K562 (cell line): Measurements from ENCODE around the gene BICDL1. TPM values are rescaled to one million over a fixed set of nuclear protein-coding genes. Genes with fewer than 3 reads are reported as not detected.

Source experiments
- ATAC-seq: fragments of 200-7000 bp; cut with Tn5 transposase; 3 replicates; pipeline ENCODE4 v1.9.1; 2020; ENCODE audit warnings: moderate library complexity
- BruUV-seq: library from RNA; stranded (reverse); fragments of 400-500 nt; replicated peaks from 2 replicates; lab custom pipeline; 2021; lab: Mats Ljungman, UMichigan
- CTCF ChIA-PET: fragments of 300-600 bp; formaldehyde crosslinking; extraction: SDS; loops from one replicate; lab custom pipeline; 2021; ENCODE audit warnings: low intra/inter-chr PET ratio; lab: Yijun Ruan, JAX
- POLR2A ChIA-PET: fragments of 300-600, 350-650 bp; sonication (Branson Sonifier 250); formaldehyde crosslinking; extraction: SDS; loops from one replicate; lab custom pipeline; 2021; ENCODE audit warnings: antibody characterized with exemption, inconsistent platforms; lab: Yijun Ruan, JAX
- DNase-seq, 4 experiments: peaks; one replicate each; pipeline versions ENCODE4 v3.0.0 to v3.0.0-alpha.2; 2011 to 2018; ENCODE audit warnings: low spot score in 3 of 4, mixed read lengths in 3 of 4; ENCODE audit errors: extremely low read depth in 1 of 4
- FAIRE-seq: peaks from 2 replicates; lab custom pipeline; 2011; peaks lifted over from hg19 to GRCh38; lab: Jason Lieb, UNC
- H2AFZ ChIP-seq: 2 replicates; pipeline ENCODE4 v1.6.0; 2011; ENCODE audit warnings: low read depth, low read length, control low read depth, inconsistent platforms
- H3K27ac ChIP-seq: fragments of 200-600 bp; 3 replicates; pipeline ENCODE4 v1.8.0; 2011; ENCODE audit warnings: low read depth, mild to moderate bottlenecking, control low read depth, inconsistent platforms, low read length, moderate library complexity, mixed read lengths; ENCODE audit errors: extremely low read depth
- H3K27me3 ChIP-seq, 2 experiments: fragments of 300-600 bp in 1 of 2; 2 replicates in 1 of 2; 3 replicates in 1 of 2; pipeline versions ENCODE4 v1.6.0 to v1.8.0; 2011; ENCODE audit warnings: inconsistent platforms in 2 of 2, low read length in 2 of 2, mild to moderate bottlenecking in 1 of 2, mixed read lengths in 1 of 2, moderate library complexity in 1 of 2; ENCODE audit not compliant: control insufficient read depth in 2 of 2, insufficient read depth in 2 of 2
- H3K36me3 ChIP-seq: fragments of 300-600 bp; 3 replicates; pipeline ENCODE4 v1.8.0; 2011; ENCODE audit warnings: mild to moderate bottlenecking, low read length, inconsistent platforms; ENCODE audit not compliant: control insufficient read depth, insufficient read depth
- H3K4me1 ChIP-seq, 2 experiments: fragments of 200-600 bp in 1 of 2; replicated peaks in 1 of 2; 2 replicates in 1 of 2; 3 replicates in 1 of 2; pipeline versions ENCODE4 v1.5.1 to v1.8.0; 2011; ENCODE audit warnings: inconsistent platforms in 2 of 2, low read length in 2 of 2, mild to moderate bottlenecking in 1 of 2, mixed read lengths in 1 of 2, moderate library complexity in 1 of 2; ENCODE audit not compliant: control insufficient read depth in 2 of 2, insufficient read depth in 2 of 2
- H3K4me2 ChIP-seq: 2 replicates; pipeline ENCODE4 v1.6.1; 2011; ENCODE audit warnings: low read length, control low read depth, inconsistent platforms, mixed read lengths; ENCODE audit not compliant: insufficient read depth
- H3K4me3 ChIP-seq: fragments of 200-600 bp; sonication (generic), shearing (Covaris generic); 2 replicates; pipeline ENCODE4 v1.5.1; 2016; ENCODE audit warnings: control low read depth, inconsistent platforms
- H3K79me2 ChIP-seq: fragments of 200-600 bp; 3 replicates; pipeline ENCODE4 v1.8.0; 2011; ENCODE audit warnings: low read length, inconsistent platforms; ENCODE audit not compliant: control insufficient read depth, insufficient read depth
- H3K9ac ChIP-seq, 2 experiments: 2 replicates each; pipeline versions ENCODE4 v1.6.0 to v1.6.1; 2011; ENCODE audit warnings: low read depth in 2 of 2, low read length in 2 of 2, control low read depth in 1 of 2, inconsistent platforms in 1 of 2, mild to moderate bottlenecking in 1 of 2, mixed read lengths in 1 of 2; ENCODE audit not compliant: insufficient read depth in 1 of 2
- H3K9me1 ChIP-seq: one replicate; pipeline ENCODE4 v1.6.0; 2011; ENCODE audit warnings: inconsistent platforms, mild to moderate bottlenecking, low read length, moderate library complexity; ENCODE audit not compliant: control insufficient read depth, insufficient read depth
- H3K9me3 ChIP-seq: replicated peaks from 2 replicates; pipeline ENCODE4 v1.5.1; 2011; ENCODE audit warnings: low read depth, low read length, inconsistent platforms; ENCODE audit not compliant: control insufficient read depth, insufficient read depth
- H4K20me1 ChIP-seq: replicated peaks from 2 replicates; pipeline ENCODE4 v1.6.1; 2011; ENCODE audit warnings: low read length, inconsistent platforms, mixed read lengths; ENCODE audit not compliant: control insufficient read depth, insufficient read depth
- AFF1 ChIP-seq, 2 experiments: fragments of 450-650 bp; IDR thresholded peaks; 2 replicates each; pipeline ENCODE4 v1.6.1; 2018; ENCODE audit warnings: mild to moderate bottlenecking in 2 of 2, low read depth in 1 of 2; ENCODE audit not compliant: partially characterized antibody in 2 of 2
- BACH1 ChIP-seq: fragments of 200-800 bp; sonication (Bioruptor generic); IDR thresholded peaks from 2 replicates; pipeline ENCODE4 v1.6.1; 2016; ENCODE audit warnings: missing genetic modification characterization, missing compliant biosample characterization
- CHCHD3 ChIP-seq: fragments of 250-450 bp; sonication (Bioruptor Pico); IDR thresholded peaks from 2 replicates; pipeline ENCODE4 v2.1.2; 2022; ENCODE audit warnings: mild to moderate bottlenecking
- GATAD2A ChIP-seq: fragments of 450-650 bp; IDR thresholded peaks from 2 replicates; pipeline ENCODE4 v1.6.1; 2017
- WGBS: fragments of 100-300 bp; shearing (Covaris generic); methylation state at CpG from one replicate; pipeline ENCODE4 v1.1.6; 2016; ENCODE audit warnings: low coverage, mixed read lengths; ENCODE audit not compliant: insufficient coverage; ENCODE audit errors: missing lambda C conversion rate; 5-methylcytosine and 5-hydroxymethylcytosine counted together
- in situ Hi-C: fragments of 300-500 bp; cut with MboI; formaldehyde crosslinking; loops from 4 replicates; pipeline ENCODE4 v1.15.0; 2018; ENCODE audit warnings: inconsistent platforms, mixed read lengths
- intact Hi-C: fragments of 100-400 bp; cut with micrococcal nuclease; formaldehyde crosslinking; loops from 2 replicates; pipeline ENCODE4 v1.14.2; 2022
- polyA plus RNA-seq, 8 experiments: library from polyadenylated mRNA; depleted of rRNA in 4 of 8; stranded (reverse) in 5 of 8; unstranded in 3 of 8; fragments of >200 nt; fragmentation: Nextera tagmentation in 2 of 8; fragmentation: Illumina TruSeq in 1 of 8; extraction: Ambion mirVana in 2 of 8; extraction: Trizol in 1 of 8; gene quantifications; 2 replicates each; pipeline versions ENCODE4 v1.2.1 to v1.2.3, GENCODE V29; 2011 to 2014; ENCODE audit warnings: inconsistent platforms in 1 of 8, missing spikeins in 1 of 8
- total RNA-seq, 7 experiments: library from RNA; depleted of rRNA in 6 of 7; stranded (reverse); fragments of >200 nt in 6 of 7; fragmentation: Illumina TruSeq in 2 of 7; extraction: Trizol in 2 of 7; gene quantifications; 2 replicates each; pipeline versions ENCODE4 v1.2.1 to v1.2.3, GENCODE V29; 2011 to 2021; ENCODE audit warnings: low replicate concordance in 1 of 7
- TF ChIP-seq, protein P1 (sequence below), 3 experiments: fragments of 200-800 bp in 1 of 3; fragments of 250-450 bp in 1 of 3; fragments of 450-650 bp in 1 of 3; sonication (Bioruptor Pico) in 1 of 3; sonication (Bioruptor generic) in 1 of 3; formaldehyde crosslinking in 1 of 3; IDR thresholded peaks; 2 replicates each; pipeline versions ENCODE4 v1.6.1 to v1.8.0; 2016 to 2022; ENCODE audit warnings: mild to moderate bottlenecking in 2 of 3, missing genetic modification characterization in 2 of 3, missing compliant biosample characterization in 1 of 3, moderate library complexity in 1 of 3
- TF ChIP-seq, protein P2 (sequence below): sonication (generic); IDR thresholded peaks from 2 replicates; pipeline ENCODE4 v1.6.1; 2016
- TF ChIP-seq, protein P3 (sequence below): fragments of 250-450 bp; sonication (Bioruptor Pico); IDR thresholded peaks from 2 replicates; pipeline ENCODE4 v1.9.0; 2021; ENCODE audit warnings: mild to moderate bottlenecking, inconsistent platforms

The BICDL1 gene
- total and polyA plus RNA-seq, 9 of the 15 experiments (the other 6 are each of a cell fraction or from before 2014, with no cell fraction given): 0.06 to 2.0 (median 0.58) TPM

GRCh38 chr12:120049426-120049825, 60.4 kb downstream of the BICDL1 start:
- no TSS peak for BruUV-seq
- Histone ChIP-seq H3K9me3 (no peaks in the 10 kb centered on the region; the same call in 1 of the 2 replicates), H3K27ac (no peak overlapping the region), H2AFZ (no peak overlapping the region), H3K27me3 (peaks cover 6 to 20% of the 10 kb centered on the region in 2 experiments; a peak in 3 of 5 replicates), H3K4me3 (no peak overlapping the region), H3K4me2 (no peak overlapping the region), H3K9me1 (no peaks in the 10 kb centered on the region), H4K20me1 (no peaks in the 10 kb centered on the region), H3K4me1 (no peaks in the 10 kb centered on the region), H3K79me2 (no peaks in the 10 kb centered on the region), H3K36me3 (no peaks in the 10 kb centered on the region), H3K9ac (no peak overlapping the region)
- FAIRE-seq (no peak), ATAC-seq (no peak), DNase-seq (no peak)
- intact Hi-C loops: no loop called here
- WGBS: 0% methylated on average over 6 of the region's 6 CpGs
- ChIA-PET CTCF (no interaction called here), POLR2A (interaction anchor here (0.6 kb wide), 1 partner anchor 133 kb away, joined by 3 read pairs; no protein-coding TSS in a partner anchor)
- in situ Hi-C loops: no loop called here
- no peak for TF ChIP-seq AFF1 (IDR thresholded peaks at IDR 0.05; ENCODE audit: low read depth in 1 of 2, partially characterized antibody in 2 of 2)
- TF ChIP-seq, protein P1, sequence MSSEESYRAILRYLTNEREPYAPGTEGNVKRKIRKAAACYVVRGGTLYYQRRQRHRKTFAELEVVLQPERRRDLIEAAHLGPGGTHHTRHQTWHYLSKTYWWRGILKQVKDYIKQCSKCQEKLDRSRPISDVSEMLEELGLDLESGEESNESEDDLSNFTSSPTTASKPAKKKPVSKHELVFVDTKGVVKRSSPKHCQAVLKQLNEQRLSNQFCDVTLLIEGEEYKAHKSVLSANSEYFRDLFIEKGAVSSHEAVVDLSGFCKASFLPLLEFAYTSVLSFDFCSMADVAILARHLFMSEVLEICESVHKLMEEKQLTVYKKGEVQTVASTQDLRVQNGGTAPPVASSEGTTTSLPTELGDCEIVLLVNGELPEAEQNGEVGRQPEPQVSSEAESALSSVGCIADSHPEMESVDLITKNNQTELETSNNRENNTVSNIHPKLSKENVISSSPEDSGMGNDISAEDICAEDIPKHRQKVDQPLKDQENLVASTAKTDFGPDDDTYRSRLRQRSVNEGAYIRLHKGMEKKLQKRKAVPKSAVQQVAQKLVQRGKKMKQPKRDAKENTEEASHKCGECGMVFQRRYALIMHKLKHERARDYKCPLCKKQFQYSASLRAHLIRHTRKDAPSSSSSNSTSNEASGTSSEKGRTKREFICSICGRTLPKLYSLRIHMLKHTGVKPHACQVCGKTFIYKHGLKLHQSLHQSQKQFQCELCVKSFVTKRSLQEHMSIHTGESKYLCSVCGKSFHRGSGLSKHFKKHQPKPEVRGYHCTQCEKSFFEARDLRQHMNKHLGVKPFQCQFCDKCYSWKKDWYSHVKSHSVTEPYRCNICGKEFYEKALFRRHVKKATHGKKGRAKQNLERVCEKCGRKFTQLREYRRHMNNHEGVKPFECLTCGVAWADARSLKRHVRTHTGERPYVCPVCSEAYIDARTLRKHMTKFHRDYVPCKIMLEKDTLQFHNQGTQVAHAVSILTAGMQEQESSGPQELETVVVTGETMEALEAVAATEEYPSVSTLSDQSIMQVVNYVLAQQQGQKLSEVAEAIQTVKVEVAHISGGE (CRISPR knock-in tag; IDR thresholded peaks at IDR 0.05): no peak
- TF ChIP-seq, protein P2, sequence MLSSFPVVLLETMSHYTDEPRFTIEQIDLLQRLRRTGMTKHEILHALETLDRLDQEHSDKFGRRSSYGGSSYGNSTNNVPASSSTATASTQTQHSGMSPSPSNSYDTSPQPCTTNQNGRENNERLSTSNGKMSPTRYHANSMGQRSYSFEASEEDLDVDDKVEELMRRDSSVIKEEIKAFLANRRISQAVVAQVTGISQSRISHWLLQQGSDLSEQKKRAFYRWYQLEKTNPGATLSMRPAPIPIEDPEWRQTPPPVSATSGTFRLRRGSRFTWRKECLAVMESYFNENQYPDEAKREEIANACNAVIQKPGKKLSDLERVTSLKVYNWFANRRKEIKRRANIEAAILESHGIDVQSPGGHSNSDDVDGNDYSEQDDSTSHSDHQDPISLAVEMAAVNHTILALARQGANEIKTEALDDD: no peak
- TF ChIP-seq BACH1: no peak
- no peak for TF ChIP-seq GATAD2A
- TF ChIP-seq, protein P3, sequence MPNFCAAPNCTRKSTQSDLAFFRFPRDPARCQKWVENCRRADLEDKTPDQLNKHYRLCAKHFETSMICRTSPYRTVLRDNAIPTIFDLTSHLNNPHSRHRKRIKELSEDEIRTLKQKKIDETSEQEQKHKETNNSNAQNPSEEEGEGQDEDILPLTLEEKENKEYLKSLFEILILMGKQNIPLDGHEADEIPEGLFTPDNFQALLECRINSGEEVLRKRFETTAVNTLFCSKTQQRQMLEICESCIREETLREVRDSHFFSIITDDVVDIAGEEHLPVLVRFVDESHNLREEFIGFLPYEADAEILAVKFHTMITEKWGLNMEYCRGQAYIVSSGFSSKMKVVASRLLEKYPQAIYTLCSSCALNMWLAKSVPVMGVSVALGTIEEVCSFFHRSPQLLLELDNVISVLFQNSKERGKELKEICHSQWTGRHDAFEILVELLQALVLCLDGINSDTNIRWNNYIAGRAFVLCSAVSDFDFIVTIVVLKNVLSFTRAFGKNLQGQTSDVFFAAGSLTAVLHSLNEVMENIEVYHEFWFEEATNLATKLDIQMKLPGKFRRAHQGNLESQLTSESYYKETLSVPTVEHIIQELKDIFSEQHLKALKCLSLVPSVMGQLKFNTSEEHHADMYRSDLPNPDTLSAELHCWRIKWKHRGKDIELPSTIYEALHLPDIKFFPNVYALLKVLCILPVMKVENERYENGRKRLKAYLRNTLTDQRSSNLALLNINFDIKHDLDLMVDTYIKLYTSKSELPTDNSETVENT (CRISPR knock-in tag): no peak
- no peak for TF ChIP-seq CHCHD3 (CRISPR knock-in tag)
